ENCODE measurements around the gene JAK3.
"Not testable (repeated sequence)": the region's sequence is repeated elsewhere in the genome, so short reads cannot be mapped to it uniquely, and the experiment has no call there.

The JAK3 gene

GRCh38 chr19:17847538-17848366, at the start of gene JAK3:
Gene JAK3 (minus strand): TSS chr19:17847982. CDS start chr19:17844417, 3,565 bp downstream.
- DNase-seq = no peak

DNA sequence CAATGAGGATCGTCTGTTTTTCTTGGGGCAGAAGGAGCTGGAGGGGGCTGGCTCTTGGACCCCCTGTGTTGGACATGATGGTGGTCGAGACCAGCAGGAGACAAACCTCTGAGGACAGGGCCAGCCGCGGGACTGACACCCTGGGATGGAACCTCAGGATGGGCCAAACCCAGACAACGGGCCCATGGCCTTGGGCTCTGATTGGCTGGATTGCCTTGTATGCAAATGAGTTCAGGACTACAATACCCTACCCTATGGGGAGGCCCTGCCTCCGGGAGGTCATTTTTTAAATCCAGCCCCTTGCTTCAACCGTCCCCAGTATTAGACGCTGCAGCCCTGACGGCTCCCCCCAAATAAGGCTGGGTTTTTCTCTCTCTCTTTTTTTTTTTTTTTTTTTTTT, 46.0 kb upstream of the JAK3 start:
- no peak for DNase-seq

DNA sequence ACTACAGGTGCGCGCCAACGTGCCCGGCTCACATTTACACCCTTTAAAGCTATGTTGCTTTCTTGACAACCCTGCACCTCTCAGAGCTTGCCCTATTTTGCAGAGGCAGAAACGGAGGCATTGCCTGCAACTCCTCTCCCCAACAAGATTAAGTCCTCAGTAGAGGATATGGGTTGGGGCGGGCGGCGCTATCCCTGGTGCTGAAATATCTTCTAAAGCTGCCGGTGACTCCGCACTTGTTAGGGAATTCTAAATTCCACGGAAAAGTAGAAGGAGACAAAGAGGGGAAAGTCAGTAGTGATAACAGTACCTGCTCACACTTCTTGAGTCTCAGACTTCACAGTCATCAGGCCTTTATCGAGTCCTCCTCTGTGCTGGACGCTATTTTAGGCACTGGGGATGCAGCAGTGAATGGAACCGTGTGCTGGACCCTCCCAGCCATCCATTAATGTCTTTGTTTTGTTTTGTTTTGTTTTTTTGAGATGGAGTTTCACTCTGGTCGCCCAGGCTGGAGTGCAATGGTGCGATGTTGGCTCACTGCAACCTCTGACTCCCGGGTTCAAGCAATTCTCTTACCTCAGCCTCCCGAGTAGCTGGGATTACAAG, 41.9 kb upstream of the JAK3 start:
- no peak for DNase-seq

DNA sequence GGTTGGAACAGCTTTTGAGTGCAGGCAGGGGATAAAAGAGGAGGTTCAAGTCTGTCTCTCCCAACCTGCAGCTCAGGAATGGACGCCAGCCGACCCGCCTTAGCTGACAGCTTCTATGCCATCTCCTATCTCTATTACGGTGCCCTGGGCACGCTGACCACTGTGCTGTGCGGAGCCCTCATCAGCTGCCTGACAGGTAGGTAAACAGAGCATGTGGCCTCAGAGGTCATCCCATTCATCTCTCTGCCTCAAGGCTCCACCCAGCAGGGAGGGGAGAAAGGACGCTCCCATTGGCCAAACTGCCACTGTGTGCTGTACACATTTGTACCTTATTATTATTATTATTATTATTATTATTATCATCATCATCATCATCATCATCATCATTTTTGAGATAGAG, 40.5 kb upstream of the JAK3 start:
- no peak for DNase-seq

DNA sequence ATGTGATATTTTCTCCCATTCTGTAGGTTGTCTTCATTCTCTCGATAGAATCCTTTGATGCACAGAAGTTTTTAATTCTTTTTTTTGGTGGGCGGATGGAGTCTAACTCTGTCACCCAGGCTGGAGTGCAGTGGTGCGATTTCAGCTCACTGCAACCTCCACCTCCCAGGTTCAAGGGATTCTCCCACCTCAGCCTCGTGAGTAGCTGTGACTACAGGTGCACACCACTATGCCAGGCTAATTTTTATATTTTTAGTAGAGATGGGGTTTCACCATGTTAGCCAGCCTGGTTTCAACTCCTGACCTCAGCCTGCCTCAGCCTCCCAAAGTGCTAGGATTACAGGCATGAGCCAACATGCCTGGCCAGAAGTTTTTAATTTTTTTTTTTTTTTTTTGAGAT, 39.4 kb upstream of the JAK3 start:
- not testable (repeated sequence) for DNase-seq

- DNase-seq = no peak
These were observed 38.7 kb upstream of the JAK3 start for GRCh38 chr19:17886515-17886914.

DNA sequence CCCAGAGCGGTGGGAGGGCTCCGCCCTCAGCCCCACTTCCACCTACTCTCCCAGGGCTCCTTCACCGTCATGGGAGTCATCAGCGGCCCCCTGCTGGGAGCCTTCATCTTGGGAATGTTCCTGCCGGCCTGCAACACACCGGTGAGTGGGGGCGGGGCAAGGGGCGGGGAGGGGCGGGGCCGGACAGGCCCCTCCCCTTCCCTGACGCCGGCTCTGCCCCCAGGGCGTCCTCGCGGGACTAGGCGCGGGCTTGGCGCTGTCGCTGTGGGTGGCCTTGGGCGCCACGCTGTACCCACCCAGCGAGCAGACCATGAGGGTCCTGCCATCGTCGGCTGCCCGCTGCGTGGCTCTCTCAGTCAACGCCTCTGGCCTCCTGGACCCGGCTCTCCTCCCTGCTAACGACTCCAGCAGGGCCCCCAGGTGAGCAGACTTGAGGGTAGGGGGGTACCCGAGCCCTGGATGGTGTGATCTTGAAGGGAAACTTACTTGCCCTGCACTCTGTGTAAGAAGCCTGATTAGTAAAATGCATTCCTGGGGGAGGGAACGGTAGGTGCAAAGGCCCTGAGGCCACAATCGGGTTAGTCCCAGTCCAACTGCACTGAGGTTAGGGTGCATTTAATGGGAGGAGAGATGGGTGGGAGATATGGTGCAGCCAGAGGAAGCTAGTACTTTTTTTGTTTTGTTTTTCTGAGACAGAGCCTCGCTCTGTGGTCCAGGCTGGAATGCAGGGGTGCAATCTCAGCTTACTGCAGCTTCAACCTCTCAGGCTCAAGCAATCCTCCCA, 36.0 kb upstream of the JAK3 start:
- DNase-seq = no peak

- DNase-seq = no peak
These were observed 33.9 kb upstream of the JAK3 start for GRCh38 chr19:17881701-17882100.

DNA sequence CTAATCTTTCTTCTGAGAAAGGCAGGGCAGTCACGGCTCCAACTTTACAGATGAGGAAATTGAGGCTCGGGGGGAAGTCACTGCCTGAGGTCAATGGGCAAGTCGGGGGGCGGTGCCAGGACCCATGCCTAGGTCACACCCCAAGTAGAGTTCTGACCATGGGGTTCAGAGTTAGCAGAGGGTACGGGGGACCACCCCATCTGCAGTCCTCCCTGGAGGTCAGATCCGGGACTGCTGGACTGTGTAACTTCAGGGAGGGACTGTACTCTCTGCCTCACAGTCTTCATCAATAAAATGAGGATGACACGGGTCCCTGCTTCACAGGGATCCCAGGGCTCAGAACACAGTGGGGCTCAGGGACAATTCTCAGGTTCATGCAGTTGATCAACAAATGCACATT, 31.7 kb upstream of the JAK3 start:
- no peak for DNase-seq

DNA sequence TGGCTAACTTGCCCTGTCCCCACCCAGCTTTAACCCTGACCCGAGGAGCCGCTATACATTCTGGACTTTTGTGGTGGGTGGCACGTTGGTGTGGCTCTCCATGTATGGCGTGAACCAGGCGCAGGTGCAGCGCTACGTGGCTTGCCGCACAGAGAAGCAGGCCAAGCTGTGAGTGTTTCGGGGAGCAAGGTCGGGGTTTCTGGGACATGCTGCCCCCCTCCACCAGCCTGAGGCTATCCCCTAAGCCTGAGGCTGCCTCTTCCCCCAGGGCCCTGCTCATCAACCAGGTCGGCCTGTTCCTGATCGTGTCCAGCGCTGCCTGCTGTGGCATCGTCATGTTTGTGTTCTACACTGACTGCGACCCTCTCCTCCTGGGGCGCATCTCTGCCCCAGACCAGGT, 29.9 kb upstream of the JAK3 start:
- no peak for DNase-seq

DNA sequence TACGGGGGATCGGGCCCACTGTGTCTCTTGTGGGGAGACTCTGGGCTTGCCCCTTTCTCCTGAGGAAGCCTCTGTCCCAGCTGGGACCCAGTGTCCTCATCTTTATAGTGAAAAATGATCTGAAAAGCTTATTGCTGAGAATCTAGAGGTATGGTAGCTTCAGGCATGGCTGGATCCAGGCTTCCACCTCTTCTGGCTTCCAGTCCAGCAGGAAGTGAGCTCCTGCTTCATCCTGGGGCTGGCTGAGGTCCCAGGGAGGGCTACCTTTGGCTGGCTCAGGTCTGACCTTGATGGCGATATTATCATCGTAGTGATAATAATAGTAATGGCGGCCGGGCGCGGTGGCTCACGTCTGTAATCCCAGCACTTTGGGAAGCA, 27.0 kb upstream of the JAK3 start:
- DNase-seq = no peak

GRCh38 chr19:17873786-17874757, 26.3 kb upstream of the JAK3 start:
- no peak for DNase-seq

- no peak for DNase-seq
These were observed 24.6 kb upstream of the JAK3 start for GRCh38 chr19:17872251-17873001.

DNA sequence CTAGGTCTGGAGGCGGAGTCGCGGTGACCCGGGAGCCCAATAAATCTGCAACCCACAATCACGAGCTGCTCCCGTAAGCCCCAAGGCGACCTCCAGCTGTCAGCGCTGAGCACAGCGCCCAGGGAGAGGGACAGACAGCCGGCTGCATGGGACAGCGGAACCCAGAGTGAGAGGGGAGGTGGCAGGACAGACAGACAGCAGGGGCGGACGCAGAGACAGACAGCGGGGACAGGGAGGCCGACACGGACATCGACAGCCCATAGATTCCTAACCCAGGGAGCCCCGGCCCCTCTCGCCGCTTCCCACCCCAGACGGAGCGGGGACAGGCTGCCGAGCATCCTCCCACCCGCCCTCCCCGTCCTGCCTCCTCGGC, 24.1 kb upstream of the JAK3 start, which contains the start of gene SLC5A5:
TSS of gene SLC5A5 (plus strand) at position 68 of the 373 bp plus-strand sequence. CDS start 375 bp downstream, outside the sequence.
- no peak for DNase-seq

DNA sequence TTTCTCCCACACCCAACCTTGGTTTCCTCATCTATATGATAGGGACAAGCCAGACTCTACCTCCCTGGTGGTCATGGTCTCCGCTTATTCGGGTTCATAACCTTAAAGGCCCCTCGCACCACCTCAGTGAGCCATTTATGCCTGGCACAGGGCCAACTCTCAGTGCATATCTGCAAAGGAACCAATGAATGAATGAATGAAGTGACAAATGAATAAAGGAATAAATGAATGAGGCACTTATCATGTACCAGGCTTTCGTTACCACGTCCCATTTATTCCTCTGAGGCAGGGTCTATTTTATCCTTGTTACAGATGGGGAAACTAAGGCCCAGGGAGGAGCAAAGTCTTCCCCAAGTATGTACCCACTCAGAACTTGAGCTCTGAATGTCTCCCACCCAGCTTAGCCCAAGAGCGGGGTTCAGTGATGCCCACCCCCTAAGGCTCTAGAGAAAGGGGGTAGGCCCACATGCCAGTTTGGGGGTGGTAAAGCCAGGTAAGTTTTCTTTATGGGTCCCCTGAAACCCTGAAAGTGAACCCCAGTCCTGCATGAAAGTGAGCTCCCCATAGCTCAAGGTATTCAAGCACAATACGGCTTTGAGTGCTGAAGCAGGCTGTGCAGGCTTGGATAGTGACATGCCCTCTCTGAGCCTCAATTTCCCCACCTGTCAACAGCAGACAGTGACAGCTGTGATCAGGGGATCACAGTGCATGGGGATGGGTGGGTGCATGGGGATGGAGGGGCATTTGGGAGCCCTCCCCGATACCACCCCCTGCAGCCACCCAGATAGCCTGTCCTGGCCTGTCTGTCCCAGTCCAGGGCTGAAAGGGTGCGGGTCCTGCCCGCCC, 23.5 kb upstream of the JAK3 start:
- DNase-seq = no peak

DNA sequence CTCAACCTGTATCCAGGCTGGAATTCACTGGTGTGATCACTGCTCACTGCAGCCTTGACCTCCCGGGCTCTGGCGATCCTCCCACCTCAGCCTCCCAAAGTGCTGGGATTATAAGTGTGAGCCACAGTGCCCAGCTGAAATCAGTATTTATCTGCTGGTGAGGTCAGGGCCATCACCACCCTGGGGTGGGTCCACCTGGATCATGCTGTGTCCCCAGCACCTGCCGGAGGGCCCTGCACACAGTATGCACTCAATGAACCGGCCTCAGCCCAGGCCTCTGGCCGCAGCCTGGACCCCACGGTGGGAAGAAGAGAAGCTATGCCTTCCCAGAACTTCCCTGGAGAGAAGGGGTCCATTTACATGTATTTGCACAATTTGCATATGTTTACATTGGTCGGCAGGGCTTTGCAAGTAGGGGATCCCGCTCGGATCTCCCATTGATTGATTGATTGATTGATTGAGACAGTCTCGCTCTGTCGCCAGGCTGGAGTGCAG, 21.4 kb upstream of the JAK3 start:
- DNase-seq = no peak

GRCh38 chr19:17868669-17869068, 20.9 kb upstream of the JAK3 start:
- no peak for DNase-seq

DNA sequence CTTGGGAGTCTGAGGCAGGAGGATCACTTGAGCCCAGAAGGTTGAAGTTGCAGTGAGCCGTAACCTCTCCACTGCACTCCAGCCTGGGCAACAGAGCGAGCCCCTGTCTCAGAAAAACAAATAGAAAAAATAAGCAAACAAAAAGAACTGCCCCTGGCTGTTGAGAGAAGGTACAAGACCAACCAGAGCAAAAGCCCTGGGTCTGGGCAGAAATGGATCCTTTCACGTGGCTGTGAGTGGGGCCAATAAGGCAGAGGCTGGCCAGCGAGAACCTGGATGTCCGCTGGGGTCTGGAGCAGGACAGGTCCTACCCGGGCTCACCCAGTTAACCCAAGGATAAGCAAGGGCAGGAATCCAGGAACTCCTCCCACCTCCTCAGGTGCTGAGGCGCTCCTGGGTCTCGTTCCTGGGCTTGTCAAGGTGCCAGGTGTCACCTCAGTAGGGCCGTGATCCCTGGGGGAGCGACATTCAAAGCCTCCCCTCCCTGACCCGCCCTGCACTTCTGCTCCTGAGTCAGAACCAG, 19.2 kb upstream of the JAK3 start:
- no peak for DNase-seq

DNA sequence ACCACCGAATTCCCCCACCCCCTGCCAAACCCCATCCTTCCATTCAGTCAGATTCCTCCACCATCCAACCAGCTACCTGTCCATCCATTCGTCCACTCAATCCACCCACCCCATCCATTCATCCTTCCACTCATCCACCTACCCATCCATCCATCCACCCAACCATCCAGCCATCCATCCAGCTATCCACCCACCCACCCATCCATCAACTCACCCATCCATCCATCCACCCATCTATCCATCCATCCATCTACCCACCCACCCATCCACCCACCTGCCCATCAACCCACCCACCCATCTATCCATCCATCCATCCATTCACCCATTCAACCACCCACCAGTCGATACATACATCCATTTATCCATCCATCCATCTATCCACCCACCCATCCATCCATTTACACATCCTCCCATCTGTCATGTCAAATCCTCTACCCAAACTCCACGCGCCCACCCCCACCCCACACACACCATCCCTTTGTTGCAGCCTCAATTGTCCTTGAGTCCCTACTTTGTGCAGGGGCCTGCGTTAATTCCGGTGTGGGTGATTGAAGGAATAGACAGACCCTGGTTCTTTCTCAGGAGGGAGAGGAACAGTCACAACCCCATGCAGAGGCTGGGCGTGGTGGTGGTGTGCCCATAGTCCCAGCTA, 18.7 kb upstream of the JAK3 start:
- no peak for DNase-seq
